ENCODE results near the gene SEZ6L. TPM values are rescaled to one million over a fixed set of nuclear protein-coding genes. Genes with fewer than 3 reads are reported as not detected.

Gene SEZ6L
- total and polyA plus RNA-seq, 8 donors = 0.08 to 0.82 (median 0.58) TPM

DNA sequence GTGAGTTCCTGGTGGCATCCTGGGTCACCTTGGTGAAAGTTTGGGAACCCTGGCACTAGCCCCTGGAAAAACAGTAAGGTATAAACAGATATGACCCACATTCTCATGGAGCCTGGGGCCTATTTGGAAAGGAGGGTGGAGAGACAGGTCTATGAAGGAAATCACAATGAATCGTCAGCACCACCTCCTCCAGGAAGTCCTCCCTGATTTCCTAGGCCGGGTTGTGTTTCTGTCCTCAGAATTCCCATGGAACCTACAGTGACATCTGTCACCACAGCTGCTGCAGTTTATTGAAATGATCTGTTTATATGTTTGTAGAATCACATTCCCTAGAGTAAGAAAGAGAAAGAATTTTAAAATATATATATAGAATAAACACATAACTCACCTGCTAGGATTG is 188.0 kb downstream of the SEZ6L start:
- intact Hi-C loops (cut with DNase I) = no loop called here
- no peak overlapping the region for H3K4me3 ChIP-seq
- H3K27ac ChIP-seq = no peak overlapping the region
- TF ChIP-seq, protein P1, sequence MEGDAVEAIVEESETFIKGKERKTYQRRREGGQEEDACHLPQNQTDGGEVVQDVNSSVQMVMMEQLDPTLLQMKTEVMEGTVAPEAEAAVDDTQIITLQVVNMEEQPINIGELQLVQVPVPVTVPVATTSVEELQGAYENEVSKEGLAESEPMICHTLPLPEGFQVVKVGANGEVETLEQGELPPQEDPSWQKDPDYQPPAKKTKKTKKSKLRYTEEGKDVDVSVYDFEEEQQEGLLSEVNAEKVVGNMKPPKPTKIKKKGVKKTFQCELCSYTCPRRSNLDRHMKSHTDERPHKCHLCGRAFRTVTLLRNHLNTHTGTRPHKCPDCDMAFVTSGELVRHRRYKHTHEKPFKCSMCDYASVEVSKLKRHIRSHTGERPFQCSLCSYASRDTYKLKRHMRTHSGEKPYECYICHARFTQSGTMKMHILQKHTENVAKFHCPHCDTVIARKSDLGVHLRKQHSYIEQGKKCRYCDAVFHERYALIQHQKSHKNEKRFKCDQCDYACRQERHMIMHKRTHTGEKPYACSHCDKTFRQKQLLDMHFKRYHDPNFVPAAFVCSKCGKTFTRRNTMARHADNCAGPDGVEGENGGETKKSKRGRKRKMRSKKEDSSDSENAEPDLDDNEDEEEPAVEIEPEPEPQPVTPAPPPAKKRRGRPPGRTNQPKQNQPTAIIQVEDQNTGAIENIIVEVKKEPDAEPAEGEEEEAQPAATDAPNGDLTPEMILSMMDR (IDR thresholded peaks at IDR 0.05) = no peak
- DNase-seq = no peak
- ATAC-seq = no peak
- peaks cover 0 to 7% of the 10 kb centered on the region in 2 donors for H3K4me1 ChIP-seq
- no peaks in the 10 kb centered on the region for H3K36me3 ChIP-seq
- no peaks in the 10 kb centered on the region for H3K9me3 ChIP-seq
- H3K27me3 ChIP-seq = peaks cover 0 to 73% of the 10 kb centered on the region in 2 donors

DNA sequence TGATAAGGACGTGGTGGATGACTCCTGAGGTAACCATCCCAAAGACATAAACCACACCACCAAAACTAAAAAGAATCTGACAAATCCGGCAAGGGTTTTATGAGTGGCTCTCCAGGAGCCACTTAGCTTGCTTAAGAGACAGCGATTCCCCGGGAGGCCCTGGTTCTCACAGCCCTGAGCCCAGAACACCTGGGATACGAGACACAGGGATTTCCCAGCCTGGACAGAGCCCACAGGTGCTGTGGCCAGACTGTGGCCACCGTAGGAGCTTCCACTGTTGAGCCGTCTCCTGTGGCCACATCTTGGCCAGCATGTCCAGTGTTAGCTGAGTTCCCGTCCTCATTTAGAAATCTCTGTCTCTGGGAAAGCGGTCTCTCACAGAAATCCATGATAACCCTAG is 188.6 kb downstream of the SEZ6L start:
- Histone ChIP-seq H3K27ac (no peak overlapping the region), H3K9me3 (no peaks in the 10 kb centered on the region), H3K4me1 (peaks cover 0 to 7% of the 10 kb centered on the region in 2 donors), H3K27me3 (peaks cover 3 to 73% of the 10 kb centered on the region in 2 donors), H3K36me3 (no peaks in the 10 kb centered on the region), H3K4me3 (no peak overlapping the region)
- intact Hi-C loops (cut with DNase I) = no loop called here
- peak; percentile 21 for ATAC-seq
- TF ChIP-seq, protein P1 (IDR thresholded peaks at IDR 0.05) = no peak
- no peak for DNase-seq

DNA sequence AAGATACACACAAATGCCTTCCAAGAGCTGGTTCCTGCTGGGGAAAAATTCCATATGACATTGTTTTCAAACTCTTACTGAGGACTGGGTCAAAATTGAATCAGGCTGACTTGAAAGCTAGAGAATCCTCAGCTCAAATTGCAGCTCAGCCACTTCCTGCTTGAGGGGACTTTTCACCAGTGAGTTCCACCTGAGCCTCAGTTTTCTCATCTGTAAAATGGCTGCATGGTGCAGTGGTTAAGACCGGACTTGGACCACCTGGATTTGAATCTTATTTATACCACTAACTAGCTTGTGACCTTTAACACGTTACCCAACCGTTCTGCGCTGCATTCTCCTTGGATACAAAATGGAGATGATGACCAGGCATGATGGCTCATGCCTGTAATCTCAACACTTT is 189.9 kb downstream of the SEZ6L start:
- Histone ChIP-seq H3K27me3 (peaks cover 3 to 75% of the 10 kb centered on the region in 2 donors), H3K27ac (no peak overlapping the region), H3K4me3 (no peak overlapping the region), H3K36me3 (no peaks in the 10 kb centered on the region), H3K4me1 (peaks cover 0 to 7% of the 10 kb centered on the region in 2 donors), H3K9me3 (no peaks in the 10 kb centered on the region)
- intact Hi-C loops (cut with DNase I) = no loop called here
- no peak for ATAC-seq
- DNase-seq = no peak
- TF ChIP-seq, protein P1 (IDR thresholded peaks at IDR 0.05) = no peak

DNA sequence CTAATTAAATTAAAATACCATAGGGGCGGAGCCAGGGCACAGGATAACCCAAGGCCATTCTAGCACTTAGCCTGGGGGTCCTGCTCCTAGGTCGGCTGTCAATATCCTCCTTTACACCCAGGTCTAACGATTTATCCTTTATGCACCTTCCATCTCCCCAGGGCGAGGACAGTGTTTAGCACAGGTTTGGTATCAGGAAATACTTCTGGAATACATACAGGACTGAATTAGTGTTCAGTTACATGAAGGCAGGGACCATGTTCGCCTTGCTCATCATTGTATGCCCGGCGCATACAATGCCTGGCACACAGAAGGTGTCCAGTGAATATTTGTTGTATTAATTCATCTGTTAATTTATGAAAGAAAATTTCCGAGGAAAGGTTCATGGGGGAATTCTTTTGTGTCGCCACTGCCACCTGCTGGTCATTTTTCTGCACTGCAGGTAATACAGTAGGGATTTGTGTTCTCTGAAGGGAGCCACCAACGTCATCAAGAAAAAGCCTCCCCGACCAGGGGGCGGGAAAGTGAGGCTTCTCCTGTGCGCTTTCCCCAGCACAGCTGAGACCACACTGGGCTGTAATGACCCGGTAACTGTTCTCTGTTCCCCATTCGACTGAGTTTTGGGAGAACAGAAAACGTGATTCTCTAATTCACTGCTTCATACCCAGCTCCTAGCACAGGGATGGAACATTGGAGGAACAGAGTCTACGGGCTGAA is 191.1 kb downstream of the SEZ6L start:
- Histone ChIP-seq H3K9me3 (no peaks in the 10 kb centered on the region), H3K4me1 (peaks cover 0 to 7% of the 10 kb centered on the region in 2 donors), H3K27me3 (peaks cover 3 to 67% of the 10 kb centered on the region in 2 donors), H3K4me3 (no peak overlapping the region), H3K27ac (no peak overlapping the region), H3K36me3 (no peaks in the 10 kb centered on the region)
- TF ChIP-seq, protein P1 (IDR thresholded peaks at IDR 0.05) = peak; percentile 91 to 94
- intact Hi-C loops (cut with DNase I) = no loop called here
- ATAC-seq (peak; percentile 83), DNase-seq (peak in 3 of 4 donors; percentile 47 to 70 (median 54))

DNA sequence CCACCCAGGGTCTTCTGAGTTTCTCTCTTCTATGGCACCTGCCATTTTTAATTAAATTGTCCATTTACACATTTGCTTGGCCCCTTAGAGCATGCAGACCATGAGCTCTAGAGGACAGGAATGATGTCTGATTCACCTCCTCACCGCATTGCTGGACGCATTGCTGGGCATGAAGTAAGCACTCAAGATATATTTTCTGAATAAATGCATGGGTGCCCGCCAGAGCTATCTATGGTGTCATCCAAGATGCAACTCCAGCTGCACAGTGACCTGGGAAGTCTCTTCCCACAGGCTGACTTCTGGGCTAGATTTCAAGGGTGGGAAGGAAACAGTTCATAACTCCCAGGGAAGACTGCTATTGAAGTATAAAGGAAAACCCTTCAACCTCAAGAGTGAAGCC is 193.2 kb downstream of the SEZ6L start:
- Histone ChIP-seq H3K27me3 (peaks cover 3 to 56% of the 10 kb centered on the region in 2 donors), H3K36me3 (no peaks in the 10 kb centered on the region), H3K27ac (no peak overlapping the region), H3K4me3 (no peak overlapping the region), H3K9me3 (no peaks in the 10 kb centered on the region), H3K4me1 (peaks cover 0 to 7% of the 10 kb centered on the region in 2 donors)
- TF ChIP-seq, protein P1 (IDR thresholded peaks at IDR 0.05) = no peak
- no peak for DNase-seq
- ATAC-seq = no peak
- intact Hi-C loops (cut with DNase I) = no loop called here
